Activated CD4-positive, CD25-positive, alpha-beta regulatory T cell treated with anti-CD3 and anti-CD28 coated beads, Interleukin-2, amount 50 U/mL, for 72 hours (primary cell): ENCODE measurements around the gene RAB13.

Experiments
- DNase-seq: peaks from one replicate; pipeline ENCODE4 v3.0.0; 2021

RAB13 gene

GRCh38 chr1:153954826-153955225, 31.3 kb downstream of the RAB13 start:
- no peak for DNase-seq

- no peak for DNase-seq
These were observed 32.2 kb downstream of the RAB13 start for GRCh38 chr1:153953859-153954365.

GRCh38 chr1:153951801-153952200, 34.3 kb downstream of the RAB13 start:
- no peak for DNase-seq

GRCh38 chr1:153951183-153951582, 35.0 kb downstream of the RAB13 start:
- DNase-seq, result no peak

- DNase-seq, result peak; percentile 78
These were observed 39.4 kb downstream of the RAB13 start, which contains the start of gene DENND4B for GRCh38 chr1:153946622-153947241. TSS of gene DENND4B (minus strand) at chr1:153946718. CDS start at chr1:153944374, 2,344 bp downstream.

- peak; percentile 79 for DNase-seq
These were observed 40.1 kb downstream of the RAB13 start for GRCh38 chr1:153945795-153946621.

GRCh38 chr1:153945131-153945794, 40.9 kb downstream of the RAB13 start:
- peak; percentile 62 for DNase-seq

- no peak for DNase-seq
These were observed 41.4 kb downstream of the RAB13 start for GRCh38 chr1:153944827-153945117.

GRCh38 chr1:153944005-153944826, 41.9 kb downstream of the RAB13 start:
- no peak for DNase-seq

- DNase-seq, result no peak
These were observed 43.2 kb downstream of the RAB13 start for GRCh38 chr1:153942766-153943549.

- DNase-seq, result no peak
These were observed 44.1 kb downstream of the RAB13 start for GRCh38 chr1:153941826-153942725.

- DNase-seq, result no peak
These were observed 45.4 kb downstream of the RAB13 start for GRCh38 chr1:153940756-153941155.

- no peak for DNase-seq
These were observed 46.7 kb downstream of the RAB13 start for GRCh38 chr1:153939476-153939875.

- DNase-seq, result no peak
These were observed 47.1 kb downstream of the RAB13 start for GRCh38 chr1:153938996-153939395.

- no peak for DNase-seq
These were observed 48.8 kb downstream of the RAB13 start for GRCh38 chr1:153937331-153937730.

- no peak for DNase-seq
These were observed 49.9 kb downstream of the RAB13 start for GRCh38 chr1:153936011-153936802.

GRCh38 chr1:153934746-153935145, 51.4 kb downstream of the RAB13 start:
- no peak for DNase-seq

GRCh38 chr1:153933955-153934354, 52.2 kb downstream of the RAB13 start:
- no peak for DNase-seq

GRCh38 chr1:153933430-153933829, 52.7 kb downstream of the RAB13 start:
- DNase-seq, result no peak
